GM18520 (cell line): ENCODE measurements around the gene GSTM1.

ENCODE experiments used
- ATAC-seq: cut with Tn5 transposase; IDR thresholded peaks from one replicate; pipeline ENCODE4 v1.9.1; 2021; ENCODE audit not compliant: unreplicated experiment

The GSTM1 gene

GRCh38 chr1:109726007-109726406 lies 38.4 kb downstream of the GSTM1 start:
- no peak for ATAC-seq

DNA sequence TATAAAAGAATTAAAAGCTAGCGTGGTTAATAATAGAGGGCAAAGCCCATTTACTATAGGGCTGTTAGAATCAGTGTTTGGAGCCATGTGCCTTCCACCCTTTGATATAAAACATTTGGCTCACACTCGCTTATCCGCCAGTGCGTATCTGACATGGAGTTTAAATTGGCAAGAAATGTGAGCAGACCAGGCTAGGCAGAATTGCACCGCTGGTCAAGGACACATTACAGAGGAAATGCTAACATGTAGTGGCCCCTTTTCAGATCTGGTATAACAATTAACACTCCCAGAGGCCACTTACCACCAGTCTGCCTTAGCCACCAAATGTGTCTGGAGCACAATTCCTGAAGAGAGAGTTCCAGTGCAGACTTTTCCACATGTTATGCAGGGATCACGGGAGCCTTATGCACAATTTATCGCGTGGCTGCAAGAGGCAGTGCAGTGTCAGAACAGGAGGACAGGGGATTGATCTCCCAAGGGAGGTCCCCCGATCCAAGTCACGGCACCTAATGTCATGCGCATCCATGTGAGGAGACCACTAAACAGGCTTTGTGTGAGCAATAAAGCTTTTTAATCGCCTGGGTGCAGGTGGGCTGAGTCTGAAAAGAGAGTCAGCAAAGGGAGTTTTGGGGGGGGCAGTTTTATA lies 39.2 kb downstream of the GSTM1 start:
- ATAC-seq: no peak

GRCh38 chr1:109728870-109729269 lies 41.3 kb downstream of the GSTM1 start:
- no peak for ATAC-seq

DNA sequence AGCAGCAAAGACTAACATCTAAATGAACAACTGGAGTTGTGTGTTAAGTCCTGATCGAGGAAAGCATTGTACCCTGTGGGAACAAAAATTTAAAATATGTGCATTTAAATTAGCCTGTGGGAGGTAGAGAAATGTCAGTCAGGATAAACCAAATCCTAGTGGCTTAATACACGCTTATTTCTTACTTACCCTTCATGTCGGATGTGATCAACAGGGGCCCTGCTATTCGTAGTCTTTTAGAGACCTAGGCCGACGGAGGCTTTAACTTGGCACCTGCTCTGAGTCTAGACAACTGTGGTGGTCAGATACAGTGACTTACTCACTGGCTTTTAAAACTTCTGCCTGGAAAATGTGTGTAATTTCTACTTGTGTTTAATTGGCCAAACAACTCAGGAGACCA lies 43.0 kb downstream of the GSTM1 start:
- ATAC-seq: no peak

DNA sequence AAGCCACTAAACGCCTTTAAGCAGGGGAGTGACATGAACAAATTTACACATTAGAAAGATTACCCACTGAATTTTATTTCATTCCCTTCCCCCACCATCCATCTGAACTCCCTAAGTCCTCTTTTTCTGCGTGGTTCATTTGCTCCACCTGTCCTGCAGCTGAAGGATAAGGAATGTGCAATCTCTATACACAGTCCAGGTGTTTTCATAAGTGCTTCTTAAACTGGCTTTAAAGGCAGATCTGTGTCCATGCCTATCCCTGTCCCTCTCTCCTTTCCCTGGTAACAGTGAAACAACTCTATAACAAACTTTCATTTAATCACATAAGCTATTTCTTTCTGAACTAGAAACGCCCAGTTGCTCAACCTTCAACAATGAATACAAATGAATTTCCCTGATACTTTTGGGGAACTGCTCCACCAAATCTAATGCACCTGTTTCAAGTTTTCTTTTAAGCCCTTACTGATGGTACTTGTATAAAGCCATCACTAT lies 44.8 kb downstream of the GSTM1 start:
- no peak for ATAC-seq

DNA sequence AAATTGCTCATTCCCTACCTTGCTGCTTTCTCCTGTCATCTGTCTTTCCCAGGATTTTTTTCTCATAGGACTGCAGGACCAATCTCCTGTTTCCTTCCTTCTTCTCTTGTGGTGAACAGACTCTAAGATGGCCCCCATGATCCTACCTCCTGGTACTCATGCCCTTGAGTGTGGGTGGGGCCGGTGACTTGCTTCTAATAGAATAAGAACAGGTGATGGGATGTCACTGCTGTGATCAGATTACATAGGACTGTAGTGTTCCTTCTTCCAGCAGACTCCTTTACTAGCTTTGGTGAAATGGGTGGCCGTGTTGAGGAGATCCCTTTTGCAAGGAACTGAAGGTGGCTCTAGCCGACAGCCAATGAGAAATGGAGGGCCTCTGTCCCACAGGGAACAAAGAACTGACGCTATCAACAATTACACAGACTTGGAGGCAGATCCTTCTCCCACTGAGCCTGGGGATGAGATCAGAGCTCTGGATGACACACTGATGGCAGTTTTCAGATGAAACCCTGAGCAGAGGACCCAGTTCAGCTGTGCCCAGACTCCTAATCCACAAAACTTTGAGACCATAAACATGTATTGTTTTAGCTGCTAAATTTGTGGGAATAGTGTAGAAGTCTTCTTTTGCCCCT lies 45.7 kb downstream of the GSTM1 start:
- ATAC-seq: no peak

DNA sequence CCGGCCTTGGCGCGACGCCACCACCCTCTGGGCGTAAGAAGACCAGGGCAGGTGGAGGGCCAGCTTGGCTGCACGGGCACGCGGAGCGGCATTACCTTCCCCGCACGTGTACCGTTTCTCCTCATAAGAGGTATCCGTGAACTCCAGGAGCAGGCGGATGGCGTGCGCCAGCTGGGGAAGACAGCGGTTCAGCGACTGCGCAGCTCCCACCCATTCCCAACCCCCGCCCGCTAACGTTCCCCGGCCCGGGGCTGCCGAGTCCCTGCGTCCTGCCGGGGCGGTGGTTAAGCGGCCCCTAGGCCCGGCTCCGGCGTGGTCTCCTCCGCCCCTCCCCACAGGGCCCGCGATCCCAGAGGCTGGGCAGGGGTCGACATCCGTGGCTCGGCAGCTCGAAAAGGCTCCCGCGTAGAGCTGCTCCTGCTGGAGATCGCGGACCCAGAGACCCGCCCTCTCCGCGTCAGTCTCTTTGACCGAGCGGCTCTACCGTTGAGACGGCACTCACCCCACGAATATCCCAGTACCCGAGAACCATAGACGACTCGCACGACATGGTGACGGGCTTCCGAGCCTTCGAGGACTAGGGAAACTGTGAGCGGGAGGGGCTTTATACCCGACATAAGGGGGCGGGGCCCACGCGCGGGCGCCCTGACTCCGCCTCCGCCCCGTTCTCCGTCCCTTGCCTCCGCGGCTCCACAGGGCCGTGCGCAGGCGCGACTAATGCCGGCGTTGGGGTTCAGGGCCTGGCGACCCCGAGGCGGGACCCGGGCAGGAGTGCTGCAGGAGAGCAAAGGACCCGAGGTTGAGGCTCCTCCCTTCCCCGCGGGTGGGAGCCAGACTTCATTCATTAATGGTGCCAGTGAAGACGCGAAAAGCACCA lies 52.4 kb downstream of the GSTM1 start:
- peak; percentile 82 for ATAC-seq

GRCh38 chr1:109740615-109741373 lies 53.2 kb downstream of the GSTM1 start, which contains the start of gene GSTM3:
GSTM3 (minus strand) TSS chr1:109741038; CDS start chr1:109740287, 751 bp downstream.
- ATAC-seq: no peak
